SK-N-DZ (cell line): ENCODE data around the gene BRCC3.
"Not testable (repeated sequence)": the region's sequence is repeated elsewhere in the genome, so short reads cannot be mapped to it uniquely, and the experiment has no call there.

Experiments
- DNase-seq: peaks from one replicate; pipeline ENCODE4 v3.0.0-alpha.2; 2015; ENCODE audit warnings: low spot score

The BRCC3 gene

GRCh38 chrX:155143959-155144548 is 72.7 kb downstream of the BRCC3 start:
- no peak for DNase-seq

- no peak for DNase-seq
Measured at GRCh38 chrX:155144926-155145325, 73.6 kb downstream of the BRCC3 start.

GRCh38 chrX:155147612-155148011 is 76.3 kb downstream of the BRCC3 start:
- DNase-seq = not testable (repeated sequence)

GRCh38 chrX:155148166-155148565 is 76.9 kb downstream of the BRCC3 start:
- DNase-seq = not testable (repeated sequence)

- peak; percentile 12 for DNase-seq
Measured at GRCh38 chrX:155148724-155149537, 77.6 kb downstream of the BRCC3 start.

GRCh38 chrX:155169881-155170280 is 98.6 kb downstream of the BRCC3 start:
- no peak for DNase-seq
